ENCODE results near the gene PHACTR4.

GRCh38 chr1:28443550-28443949 is 74.0 kb downstream of the PHACTR4 start:
- TF ChIP-seq CTCF (IDR thresholded peaks at IDR 0.05; ENCODE audit: low read depth, low read length) (no peak), POLR2A (IDR thresholded peaks at IDR 0.05; ENCODE audit: extremely low read depth, insufficient read length) (no peak)
